Measurements from ENCODE around the gene COMMD7.

COMMD7 gene

DNA sequence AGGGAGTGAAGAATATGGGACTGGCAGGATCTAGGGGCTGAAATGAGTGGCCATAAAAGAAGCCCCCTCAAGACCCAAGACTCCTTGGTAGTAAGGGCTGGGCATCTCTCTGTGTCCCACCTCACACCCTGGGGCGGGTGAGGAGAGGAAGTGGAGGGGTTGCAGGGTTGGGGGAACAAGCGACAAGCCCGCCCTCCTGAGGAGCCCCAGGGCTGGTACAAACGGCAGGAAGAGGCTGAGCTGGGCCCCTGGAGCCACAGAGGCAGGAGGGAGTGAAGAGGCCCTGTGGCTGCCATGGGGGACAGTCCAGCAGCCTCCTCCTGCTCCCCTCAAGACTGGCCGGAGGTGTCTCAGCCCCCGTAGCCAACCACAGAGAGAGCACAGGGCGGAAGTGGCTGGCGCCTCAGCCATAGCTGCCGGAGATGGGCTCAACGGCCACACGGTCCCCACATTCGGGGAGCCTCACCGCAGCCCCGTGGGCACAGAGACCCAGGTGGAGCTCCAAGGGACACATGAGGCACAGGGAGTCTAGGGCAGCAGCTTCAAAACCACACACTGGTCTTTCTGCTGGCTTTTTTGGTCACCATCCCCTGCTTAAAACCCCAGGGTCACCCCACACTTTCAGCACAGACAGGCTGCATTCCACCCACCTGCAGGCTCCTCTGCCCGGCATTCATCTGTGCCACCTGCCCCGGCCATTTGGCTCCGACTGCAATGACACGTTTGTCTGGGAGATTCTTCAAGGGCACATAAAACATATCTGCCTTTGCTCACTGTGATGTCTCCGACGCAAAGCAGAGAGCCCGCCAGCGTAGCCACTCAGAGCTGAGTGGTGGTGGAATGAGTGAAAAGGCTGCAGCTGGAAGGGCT lies 70.0 kb downstream of the COMMD7 start:
- no peak for DNase-seq

- DNase-seq, result no peak
Observed at GRCh38 chr20:32672394-32672981, 70.8 kb downstream of the COMMD7 start.

DNA sequence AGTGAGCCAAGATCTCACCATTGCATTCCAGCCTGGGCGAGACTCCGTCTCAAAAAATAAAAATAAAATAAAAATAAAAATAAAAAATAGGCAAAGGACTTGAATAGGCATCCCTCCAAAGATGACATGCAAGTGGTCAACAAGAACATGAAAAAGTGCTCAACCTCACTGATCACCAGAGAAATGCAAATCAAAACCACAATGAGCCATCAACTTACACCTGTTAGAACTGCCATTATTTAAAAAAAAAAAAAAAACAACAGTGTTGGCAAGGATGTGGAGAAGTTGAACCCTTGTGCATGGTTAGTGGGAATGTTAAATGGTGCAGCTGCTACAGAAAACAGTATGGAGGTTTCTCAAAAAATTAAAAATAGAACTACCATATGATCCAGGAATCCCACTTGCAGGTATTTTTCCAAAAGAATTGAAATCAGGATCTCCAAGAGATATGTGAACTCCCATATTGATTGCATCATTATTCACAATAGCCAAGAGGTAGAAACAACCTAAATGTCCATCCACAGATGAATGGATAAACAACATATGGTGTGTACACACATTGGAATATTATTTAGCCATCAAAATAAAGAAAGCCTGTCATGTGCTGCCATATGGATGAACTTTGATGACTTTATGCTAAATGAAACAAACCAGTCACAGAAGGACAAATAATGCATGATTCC lies 72.4 kb downstream of the COMMD7 start:
- no peak for DNase-seq

- no peak for DNase-seq
Observed at GRCh38 chr20:32667027-32667426, 76.2 kb downstream of the COMMD7 start.

GRCh38 chr20:32664678-32665159 lies 78.5 kb downstream of the COMMD7 start:
- no peak for DNase-seq

- DNase-seq, result no peak
Observed at GRCh38 chr20:32664012-32664677, 79.1 kb downstream of the COMMD7 start.

DNA sequence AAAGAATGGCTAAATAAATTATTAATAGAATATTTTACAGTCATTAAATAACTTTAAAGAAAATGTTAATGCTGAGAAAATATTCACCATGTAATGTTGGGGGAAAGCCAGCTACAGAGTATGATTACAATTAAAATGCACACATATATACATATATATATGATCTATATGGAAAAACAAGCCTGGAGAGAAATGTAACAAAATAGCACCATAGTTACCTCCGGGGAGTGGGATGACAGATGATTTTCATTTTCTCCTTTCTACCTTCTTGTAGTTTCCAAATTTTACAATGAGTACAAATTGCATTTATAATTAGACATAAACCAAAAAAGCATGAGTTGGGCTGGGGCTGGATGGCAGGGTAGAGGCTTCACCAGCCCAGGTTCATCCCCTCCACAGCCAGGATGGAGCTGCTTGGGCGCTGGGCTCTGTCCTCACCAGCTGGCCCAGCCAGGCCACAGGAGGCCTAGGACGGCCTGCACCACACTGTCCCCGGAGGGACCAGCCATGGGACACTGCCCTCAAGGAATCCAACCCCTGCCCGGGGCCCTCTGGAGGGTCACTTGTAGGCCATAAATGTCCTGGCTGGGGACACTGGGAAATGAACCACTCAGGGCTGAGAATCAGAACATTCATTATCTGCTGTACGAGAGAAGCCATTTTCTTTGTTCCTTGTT lies 79.8 kb downstream of the COMMD7 start:
- DNase-seq, result no peak

- no peak for DNase-seq
Observed at GRCh38 chr20:32661820-32662528, 81.3 kb downstream of the COMMD7 start.

DNA sequence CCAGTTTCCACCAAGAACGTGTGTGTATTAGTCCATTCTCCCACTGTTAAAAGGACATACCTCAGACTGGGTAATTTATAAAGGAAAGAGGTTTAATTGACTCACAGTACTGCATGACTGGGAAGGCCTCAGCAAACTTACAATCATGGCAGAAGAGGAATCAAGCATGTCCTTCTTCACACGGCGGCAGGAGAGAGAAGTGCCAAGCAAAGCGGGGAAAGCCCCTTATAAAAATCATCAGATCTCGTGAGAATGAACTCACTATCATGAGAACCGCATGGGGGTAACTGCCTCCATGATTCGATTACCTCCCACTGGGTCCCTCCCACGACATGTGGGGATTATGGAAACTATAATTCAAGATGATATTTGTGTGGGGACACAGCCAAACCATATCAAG lies 82.6 kb downstream of the COMMD7 start:
- no peak for DNase-seq

DNA sequence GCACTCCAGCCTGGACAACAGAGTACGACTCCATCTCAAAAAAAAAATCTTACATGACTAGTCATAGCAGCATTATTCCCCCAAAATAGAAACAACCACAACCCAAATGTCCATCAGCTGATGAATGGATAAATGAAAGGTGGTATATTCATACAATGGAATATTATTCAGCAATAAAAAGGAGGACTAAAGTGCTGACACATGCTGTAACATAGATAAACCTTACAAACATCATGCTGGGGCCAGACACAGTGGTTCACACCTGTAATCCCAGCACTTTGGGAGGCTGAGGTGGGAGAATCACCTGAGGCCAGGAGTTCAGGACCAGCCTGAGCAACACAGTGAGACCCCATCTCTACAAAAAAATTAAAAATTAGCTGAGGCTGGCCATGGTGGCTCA lies 86.4 kb downstream of the COMMD7 start:
- no peak for DNase-seq

- no peak for DNase-seq
Observed at GRCh38 chr20:32655903-32656512, 87.3 kb downstream of the COMMD7 start.

DNA sequence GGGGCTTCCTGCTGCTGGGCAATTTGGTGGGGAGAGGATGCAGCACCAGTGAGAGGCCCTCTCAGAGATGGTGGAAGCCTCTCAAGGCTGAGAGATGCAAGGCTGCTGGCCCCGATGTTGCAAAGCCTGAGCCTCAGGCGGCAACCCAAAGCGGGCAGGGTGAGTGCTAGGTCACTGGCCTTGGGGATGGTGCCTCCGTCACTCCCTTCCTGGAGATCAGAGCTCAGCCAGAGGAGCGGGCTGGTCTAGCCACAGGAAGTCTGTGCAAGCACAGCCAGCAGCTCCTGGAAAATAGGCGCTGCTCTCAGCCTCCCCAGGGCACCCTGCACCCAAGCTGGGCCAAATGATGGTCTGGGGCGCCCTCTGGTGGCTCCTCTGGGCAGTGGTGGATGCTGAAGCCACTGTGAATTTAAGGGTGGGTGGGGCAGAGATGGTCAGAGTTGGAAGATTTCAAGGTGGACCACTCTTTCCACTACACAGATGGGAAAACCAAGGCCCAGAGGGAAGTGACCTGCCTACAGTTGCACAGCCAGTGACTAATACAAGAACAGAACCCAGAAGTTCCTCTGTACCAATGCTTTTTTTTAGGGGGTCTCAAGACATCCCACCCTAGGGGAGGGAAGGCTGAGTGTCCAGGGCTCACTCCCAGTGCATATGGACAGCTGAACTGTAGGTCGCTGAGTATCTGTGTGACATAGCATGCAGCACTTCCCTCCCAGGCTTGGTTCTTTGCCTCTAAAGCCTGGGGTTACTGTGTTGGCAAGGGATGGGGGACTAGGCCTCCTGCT lies 90.3 kb downstream of the COMMD7 start:
- DNase-seq, result no peak
